Activated CD8-positive, alpha-beta memory T cell treated with anti-CD3 and anti-CD28 coated beads, Interleukin-2, amount 10 ng/mL, durations not matched to agents 7 days and 5 days (primary cell): ENCODE data around the gene GRIK4. TPM values are rescaled to one million over a fixed set of nuclear protein-coding genes. Genes with fewer than 3 reads are reported as not detected.
A peak's percentile ranks its signal among the peaks of the same experiment; 100 is the strongest.
"Not testable (repeated sequence)": the region's sequence is repeated elsewhere in the genome, so short reads cannot be mapped to it uniquely, and the experiment has no call there.

Experiments
- ATAC-seq: fragments of 150-1000 bp; cut with Tn5 transposase; one replicate; pipeline ENCODE4 v1.10.0; 2021; ENCODE audit warnings: moderate library complexity
- CTCF ChIA-PET: fragments of 350-600 bp; sonication (Branson Sonifier 250); formaldehyde crosslinking; loops from one replicate; lab custom pipeline; 2021; ENCODE audit warnings: antibody characterized with exemption; lab: Charles Lee
- DNase-seq: peaks from one replicate; pipeline ENCODE4 v3.0.0-alpha.2; 2020
- H3K27ac Mint-ChIP-seq: one replicate; pipeline ENCODE4 v1.8.0; 2021; ENCODE audit warnings: mild to moderate bottlenecking, mixed read lengths
- H3K27me3 Mint-ChIP-seq: one replicate; pipeline ENCODE4 v1.8.0; 2021; ENCODE audit warnings: mixed read lengths
- H3K36me3 Mint-ChIP-seq: one replicate; pipeline ENCODE4 v1.8.0; 2021; ENCODE audit warnings: mild to moderate bottlenecking, mixed read lengths
- H3K4me1 Mint-ChIP-seq: one replicate; pipeline ENCODE4 v1.8.0; 2021; ENCODE audit warnings: mixed read lengths
- H3K4me3 Mint-ChIP-seq: one replicate; pipeline ENCODE4 v1.8.0; 2021; ENCODE audit warnings: mild to moderate bottlenecking, moderate library complexity, mixed read lengths
- H3K9me3 Mint-ChIP-seq: one replicate; pipeline ENCODE4 v1.8.0; 2022; ENCODE audit warnings: low read depth, mixed read lengths
- total RNA-seq, 2 experiments: library from RNA; stranded (reverse); gene quantifications; one replicate each; pipeline ENCODE4 v1.2.3, GENCODE V29; 2021

GRIK4 gene
- total RNA-seq, 2 experiments from 2014 or later = 0.21 TPM; not detected in 1

DNA sequence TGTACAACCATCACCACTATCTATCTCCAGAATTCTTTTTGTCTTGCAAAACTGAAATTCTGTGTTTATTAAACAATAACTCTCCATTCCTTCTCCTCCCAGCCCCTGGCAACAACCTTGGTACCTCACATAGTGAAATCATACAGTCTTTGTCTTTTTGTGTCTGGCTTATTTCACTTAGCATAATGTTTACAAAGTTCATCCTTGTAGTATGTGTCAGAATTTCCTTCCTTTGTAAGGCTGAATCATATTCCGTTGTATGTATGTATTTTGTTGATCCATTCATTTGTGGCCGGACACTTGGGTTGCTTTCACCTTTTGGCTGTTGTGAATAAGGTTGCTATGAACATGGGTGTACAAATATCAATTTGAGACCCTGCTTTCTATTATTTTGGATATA lies 268.7 kb downstream of the GRIK4 start:
- H3K4me3 Mint-ChIP-seq = no peak overlapping the region
- CTCF ChIA-PET = no interaction called here
- ATAC-seq = no peak
- H3K36me3 Mint-ChIP-seq = no peaks in the 10 kb centered on the region
- no peak for DNase-seq
- H3K9me3 Mint-ChIP-seq = no peaks in the 10 kb centered on the region
- H3K4me1 Mint-ChIP-seq = no peaks in the 10 kb centered on the region
- peaks cover 12% of the 10 kb centered on the region for H3K27me3 Mint-ChIP-seq
- H3K27ac Mint-ChIP-seq = no peak overlapping the region

DNA sequence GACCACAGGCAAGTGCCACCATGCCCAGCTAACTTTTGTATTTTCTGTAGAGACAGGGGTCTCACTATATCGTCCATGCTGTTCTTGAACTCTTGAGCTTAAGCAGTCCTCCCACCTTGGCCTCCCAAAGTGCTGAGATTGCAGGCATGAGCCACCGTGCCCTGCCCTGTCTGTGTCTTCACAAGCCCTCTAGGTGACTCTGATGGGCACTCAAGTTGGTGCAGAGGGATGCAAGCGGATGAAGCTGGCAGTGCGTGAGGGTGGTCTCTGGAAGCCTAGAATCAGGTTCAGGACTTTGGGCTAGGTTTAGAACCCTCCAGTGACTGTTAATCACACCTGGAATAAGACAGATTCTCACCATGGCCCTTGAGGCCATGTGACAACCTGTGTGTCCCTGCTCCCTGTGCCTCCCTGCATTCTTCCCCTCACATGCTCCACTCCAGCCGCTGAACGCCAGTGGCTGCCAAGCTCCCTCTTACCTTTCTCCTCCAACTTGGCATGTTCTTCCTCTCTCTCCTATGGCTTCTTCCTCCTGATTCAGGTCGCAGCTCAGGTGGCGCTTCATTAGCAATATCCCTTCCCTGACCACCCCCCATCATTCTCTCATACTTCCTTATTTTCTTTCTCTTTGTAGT lies 270.1 kb downstream of the GRIK4 start:
- DNase-seq = no peak
- no peak overlapping the region for H3K27ac Mint-ChIP-seq

DNA sequence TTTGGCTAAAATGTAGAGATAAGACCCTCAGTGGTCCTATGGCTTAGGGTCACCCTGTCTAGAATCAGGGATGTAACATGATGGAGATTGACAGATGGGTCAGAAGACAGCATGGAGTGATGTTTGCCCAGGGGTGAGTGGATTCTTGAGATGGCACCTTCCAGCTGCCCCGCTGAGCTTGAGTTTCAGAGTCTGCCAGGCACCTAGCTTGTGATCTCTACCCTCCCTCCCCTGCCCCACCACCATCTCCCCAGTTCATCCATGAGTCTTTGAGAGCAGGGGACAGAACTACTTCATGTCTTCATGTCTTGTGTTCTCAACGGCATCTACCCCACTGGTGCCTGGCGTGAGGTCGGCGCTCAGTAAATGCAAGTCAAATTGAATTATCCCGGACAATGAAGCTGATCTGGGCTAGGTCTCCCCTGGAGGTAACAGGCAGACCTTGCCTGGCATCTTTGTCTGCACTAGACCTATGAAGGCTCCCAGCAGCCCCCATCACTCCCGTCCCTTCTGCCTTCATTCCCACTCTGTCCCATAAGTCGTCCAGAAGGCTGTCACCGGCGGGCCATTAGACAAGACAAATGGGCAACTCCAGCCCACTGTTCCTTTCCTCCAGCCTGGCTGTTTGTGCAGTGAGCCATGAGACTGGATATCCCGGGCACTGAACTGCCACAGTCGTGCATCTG lies 273.2 kb downstream of the GRIK4 start:
- Mint-ChIP-seq H3K27ac (no peak overlapping the region), H3K4me1 (no peaks in the 10 kb centered on the region), H3K27me3 (peaks cover 12% of the 10 kb centered on the region), H3K9me3 (no peaks in the 10 kb centered on the region), H3K36me3 (no peaks in the 10 kb centered on the region), H3K4me3 (no peak overlapping the region)
- DNase-seq (no peak), ATAC-seq (no peak)
- CTCF ChIA-PET = interaction anchor here (1.1 kb wide), 1 partner anchor 17 kb away, joined by 4 read pairs; no protein-coding TSS in a partner anchor

More for the DNA sequence above, 270.1 kb downstream of the GRIK4 start:
- no peaks in the 10 kb centered on the region for H3K4me1 Mint-ChIP-seq
- no peaks in the 10 kb centered on the region for H3K9me3 Mint-ChIP-seq
- no peak overlapping the region for H3K4me3 Mint-ChIP-seq
- peaks cover 12% of the 10 kb centered on the region for H3K27me3 Mint-ChIP-seq
- ATAC-seq = no peak
- no peaks in the 10 kb centered on the region for H3K36me3 Mint-ChIP-seq
- CTCF ChIA-PET = no interaction called here

DNA sequence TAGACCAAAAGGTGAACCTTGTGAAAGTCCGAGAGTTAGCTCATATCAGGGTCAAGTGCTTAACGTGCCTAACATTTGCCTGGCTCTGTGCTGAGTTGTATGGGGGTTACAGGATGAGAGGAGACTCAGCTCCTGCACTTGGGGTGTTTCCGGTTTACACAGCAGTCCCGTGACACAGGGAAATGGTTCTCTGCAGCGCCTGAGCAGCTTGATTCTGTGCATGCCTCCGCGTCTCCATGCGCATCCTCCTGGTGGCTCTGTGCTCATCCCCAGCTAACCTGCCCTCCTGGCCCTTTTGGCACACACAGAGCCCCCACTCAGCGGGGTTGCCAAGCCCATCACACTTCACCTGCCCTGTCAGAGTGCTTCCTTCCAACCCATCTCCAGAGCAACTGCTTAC lies 274.0 kb downstream of the GRIK4 start:
- H3K4me3 Mint-ChIP-seq = no peak overlapping the region
- DNase-seq = no peak
- H3K9me3 Mint-ChIP-seq = no peaks in the 10 kb centered on the region
- H3K27ac Mint-ChIP-seq = no peak overlapping the region
- no peaks in the 10 kb centered on the region for H3K36me3 Mint-ChIP-seq
- CTCF ChIA-PET = interaction anchor here (1.1 kb wide), 1 partner anchor 17 kb away, joined by 4 read pairs; no protein-coding TSS in a partner anchor
- ATAC-seq = no peak
- H3K27me3 Mint-ChIP-seq = peaks cover 12% of the 10 kb centered on the region
- H3K4me1 Mint-ChIP-seq = no peaks in the 10 kb centered on the region

DNA sequence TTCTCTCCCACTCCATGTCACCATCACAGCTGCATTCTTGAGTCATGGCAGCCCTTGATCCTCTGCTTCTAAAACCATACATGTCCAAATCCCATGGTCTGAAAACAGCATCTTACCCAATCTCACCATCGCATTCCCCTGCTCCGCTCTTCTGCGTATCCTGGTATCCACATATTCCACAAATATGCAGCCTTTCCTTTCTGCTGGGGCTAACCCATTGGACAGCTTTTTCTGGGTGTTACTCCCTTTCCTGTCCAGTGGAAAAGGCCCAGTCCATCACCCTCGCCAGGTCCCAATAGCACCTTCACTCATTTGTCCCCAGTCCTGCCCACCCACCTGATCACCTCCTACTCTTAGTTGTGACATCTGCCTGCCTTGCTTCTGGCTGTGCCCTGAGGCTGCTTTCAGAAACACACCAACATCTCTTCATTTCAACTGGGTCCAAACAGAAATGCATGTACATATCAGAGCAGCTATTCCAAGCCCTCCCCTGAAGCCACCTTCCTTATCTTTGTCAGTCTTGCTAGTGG lies 274.7 kb downstream of the GRIK4 start:
- no peaks in the 10 kb centered on the region for H3K9me3 Mint-ChIP-seq
- no peaks in the 10 kb centered on the region for H3K4me1 Mint-ChIP-seq
- ATAC-seq = no peak
- no peak overlapping the region for H3K4me3 Mint-ChIP-seq
- CTCF ChIA-PET = interaction anchor here (1.1 kb wide), 1 partner anchor 16 kb away, joined by 4 read pairs; no protein-coding TSS in a partner anchor
- H3K27me3 Mint-ChIP-seq = peaks cover 12% of the 10 kb centered on the region
- no peak for DNase-seq
- H3K36me3 Mint-ChIP-seq = no peaks in the 10 kb centered on the region
- H3K27ac Mint-ChIP-seq = no peak overlapping the region

DNA sequence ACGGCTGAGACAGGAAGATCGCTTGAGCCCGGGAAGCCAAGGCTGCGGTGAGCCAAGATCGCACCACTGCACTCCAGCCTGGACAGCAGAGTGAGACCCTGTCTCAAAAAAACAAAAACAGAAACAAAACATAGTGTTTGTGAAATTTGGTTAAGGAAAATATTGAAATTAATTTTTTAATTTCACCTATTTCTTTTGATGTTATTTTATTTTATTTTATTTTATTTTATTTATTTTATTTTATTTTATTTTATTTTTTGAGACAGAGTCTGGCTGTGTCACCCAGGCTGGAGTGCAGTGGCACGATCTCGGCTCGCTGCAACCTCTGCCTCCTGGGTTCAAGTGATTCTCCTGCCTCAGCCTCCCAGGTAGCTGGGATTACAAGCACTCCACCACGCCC lies 275.7 kb downstream of the GRIK4 start:
- not testable (repeated sequence) for H3K27ac Mint-ChIP-seq, H3K4me1 Mint-ChIP-seq

DNA sequence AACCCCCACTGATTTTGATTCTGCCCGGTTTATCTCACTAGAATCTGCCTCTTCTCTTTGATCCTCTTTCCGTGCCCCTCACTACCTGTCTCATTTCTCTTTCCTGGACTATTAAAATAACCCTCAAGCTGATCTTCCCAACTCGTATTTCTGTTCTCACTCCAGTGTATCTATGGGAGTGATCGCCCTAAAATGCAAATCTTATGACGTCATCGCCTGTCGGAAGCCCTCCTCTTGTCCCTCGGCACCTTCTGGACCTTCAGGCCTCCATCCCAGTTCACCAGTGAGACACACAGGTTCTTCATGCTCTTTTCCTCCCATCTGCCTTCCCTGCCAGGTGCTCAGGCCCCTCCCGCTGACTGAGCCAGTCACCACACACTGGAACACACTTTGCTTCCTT lies 277.8 kb downstream of the GRIK4 start:
- Mint-ChIP-seq H3K4me3 (no peak overlapping the region), H3K36me3 (no peaks in the 10 kb centered on the region), H3K27me3 (peaks cover under 1% of the 10 kb centered on the region), H3K27ac (no peak overlapping the region), H3K4me1 (no peaks in the 10 kb centered on the region), H3K9me3 (no peaks in the 10 kb centered on the region)
- peak; percentile 15 for DNase-seq
- no peak for ATAC-seq
- CTCF ChIA-PET = no interaction called here

More for the DNA sequence above, 275.7 kb downstream of the GRIK4 start:
- H3K27me3 Mint-ChIP-seq, CTCF ChIA-PET, H3K9me3 Mint-ChIP-seq, DNase-seq, H3K36me3 Mint-ChIP-seq, H3K4me3 Mint-ChIP-seq, ATAC-seq: not testable (repeated sequence)

DNA sequence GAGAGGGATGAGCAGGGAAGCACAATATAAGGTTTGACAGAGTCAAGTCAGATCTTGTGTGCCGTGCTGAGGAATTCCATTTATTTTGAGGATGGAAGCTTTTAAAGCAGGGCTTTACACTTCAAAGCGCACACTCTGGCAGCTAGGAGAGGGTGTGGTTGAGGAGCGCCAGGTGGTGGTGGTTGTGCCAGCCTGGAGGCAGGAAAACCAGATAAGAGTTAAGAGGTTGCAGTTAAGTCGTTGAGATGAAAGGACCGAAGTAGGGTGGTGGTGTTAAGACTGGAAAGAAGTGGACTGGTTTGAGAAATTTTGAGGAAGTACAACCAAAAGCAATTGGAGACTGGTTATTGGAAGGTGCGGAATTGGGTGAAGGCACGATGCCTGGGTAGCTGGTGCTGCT lies 280.8 kb downstream of the GRIK4 start:
- no peaks in the 10 kb centered on the region for H3K9me3 Mint-ChIP-seq
- no peaks in the 10 kb centered on the region for H3K4me1 Mint-ChIP-seq

DNA sequence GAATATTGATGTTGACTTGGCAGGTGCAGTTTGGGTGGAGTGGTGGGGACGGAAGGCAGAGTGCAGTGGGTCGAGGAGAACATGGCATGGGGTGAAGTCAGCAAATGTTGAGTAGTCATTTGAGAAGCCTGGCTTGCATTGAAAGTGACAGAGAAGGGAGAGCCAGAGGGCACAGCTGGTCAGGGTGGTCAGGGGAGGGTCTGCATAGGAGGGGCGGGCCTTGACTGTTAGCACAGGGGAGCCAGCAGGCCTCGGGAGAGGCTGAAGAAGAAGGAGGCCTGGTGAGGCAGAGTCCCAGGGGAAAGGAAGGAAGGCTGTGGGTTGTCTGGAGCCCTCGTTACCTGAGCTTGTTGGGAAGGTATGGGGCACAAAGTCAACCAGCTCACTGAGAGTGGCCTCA lies 281.6 kb downstream of the GRIK4 start:
- DNase-seq (no peak), ATAC-seq (no peak)
- Mint-ChIP-seq H3K27ac (no peak overlapping the region), H3K27me3 (no peaks in the 10 kb centered on the region), H3K4me1 (no peaks in the 10 kb centered on the region), H3K9me3 (no peaks in the 10 kb centered on the region), H3K36me3 (no peaks in the 10 kb centered on the region), H3K4me3 (no peak overlapping the region)
- CTCF ChIA-PET = no interaction called here

More for the DNA sequence above, 280.8 kb downstream of the GRIK4 start:
- no peak for DNase-seq
- Mint-ChIP-seq H3K27ac (no peak overlapping the region), H3K4me3 (no peak overlapping the region), H3K36me3 (no peaks in the 10 kb centered on the region), H3K27me3 (no peaks in the 10 kb centered on the region)
- ATAC-seq = no peak
- CTCF ChIA-PET = no interaction called here

DNA sequence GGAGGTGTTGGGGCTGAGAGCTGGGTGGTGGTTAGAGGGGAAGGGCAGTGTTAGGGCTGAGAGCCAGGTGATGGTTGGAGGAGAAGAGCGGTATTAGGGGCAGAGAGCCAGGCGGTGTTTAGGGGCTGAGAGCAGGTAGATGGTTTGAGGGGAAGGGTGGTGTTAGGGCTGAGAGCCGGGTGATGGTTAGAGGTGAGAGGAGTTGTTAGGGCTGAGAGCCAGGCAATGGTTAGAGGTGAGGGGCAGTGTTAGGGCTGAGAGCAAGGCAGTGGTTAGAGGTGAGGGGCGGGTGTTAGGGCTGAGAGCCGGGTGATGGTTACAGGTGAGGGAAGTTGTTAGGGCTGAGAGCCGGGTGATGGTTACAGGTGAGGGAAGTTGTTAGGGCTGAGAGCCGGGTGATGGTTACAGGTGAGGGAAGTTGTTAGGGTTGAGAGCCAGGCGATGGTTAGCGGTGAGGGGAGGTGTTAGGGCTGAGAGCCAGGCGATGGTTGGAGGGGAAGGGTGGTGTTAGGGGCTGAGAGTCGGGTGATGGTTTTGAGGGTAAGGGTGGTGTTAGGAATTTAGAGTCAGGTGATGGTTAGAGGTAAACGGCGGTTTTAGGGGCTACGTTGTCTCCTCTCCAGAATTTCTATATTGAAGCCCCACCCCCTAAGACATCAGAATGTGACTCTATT lies 282.4 kb downstream of the GRIK4 start:
- no peaks in the 10 kb centered on the region for H3K4me1 Mint-ChIP-seq
- H3K36me3 Mint-ChIP-seq = no peaks in the 10 kb centered on the region
- ATAC-seq = no peak
- CTCF ChIA-PET = no interaction called here
- no peak for DNase-seq
- no peaks in the 10 kb centered on the region for H3K27me3 Mint-ChIP-seq
- H3K4me3 Mint-ChIP-seq = no peak overlapping the region
- no peaks in the 10 kb centered on the region for H3K9me3 Mint-ChIP-seq
- H3K27ac Mint-ChIP-seq = no peak overlapping the region

DNA sequence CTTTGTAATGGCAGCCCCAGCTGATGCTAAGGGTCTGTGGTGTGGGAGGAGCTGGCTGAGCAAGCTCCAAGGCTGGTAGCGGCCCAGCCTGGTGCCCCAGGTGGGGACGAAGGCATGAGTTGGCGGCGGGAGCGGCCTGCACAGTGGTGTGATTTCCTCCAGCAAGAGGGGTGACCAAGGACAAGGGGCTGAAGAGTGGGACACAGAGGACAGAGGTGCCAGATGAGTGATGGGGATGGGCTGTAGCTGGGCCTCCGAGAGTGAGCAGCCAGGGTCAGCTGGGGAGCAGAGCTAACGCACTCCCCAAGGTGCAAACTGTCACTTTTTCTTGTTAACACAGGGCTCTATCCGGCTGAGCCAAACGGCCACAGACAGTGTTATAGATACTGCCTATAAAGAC lies 283.2 kb downstream of the GRIK4 start:
- H3K27me3 Mint-ChIP-seq = no peaks in the 10 kb centered on the region
- H3K27ac Mint-ChIP-seq = no peak overlapping the region
- H3K4me3 Mint-ChIP-seq = no peak overlapping the region
- CTCF ChIA-PET = no interaction called here
- H3K9me3 Mint-ChIP-seq = no peaks in the 10 kb centered on the region
- DNase-seq (no peak), ATAC-seq (no peak)
- H3K36me3 Mint-ChIP-seq = no peaks in the 10 kb centered on the region
- H3K4me1 Mint-ChIP-seq = no peaks in the 10 kb centered on the region

DNA sequence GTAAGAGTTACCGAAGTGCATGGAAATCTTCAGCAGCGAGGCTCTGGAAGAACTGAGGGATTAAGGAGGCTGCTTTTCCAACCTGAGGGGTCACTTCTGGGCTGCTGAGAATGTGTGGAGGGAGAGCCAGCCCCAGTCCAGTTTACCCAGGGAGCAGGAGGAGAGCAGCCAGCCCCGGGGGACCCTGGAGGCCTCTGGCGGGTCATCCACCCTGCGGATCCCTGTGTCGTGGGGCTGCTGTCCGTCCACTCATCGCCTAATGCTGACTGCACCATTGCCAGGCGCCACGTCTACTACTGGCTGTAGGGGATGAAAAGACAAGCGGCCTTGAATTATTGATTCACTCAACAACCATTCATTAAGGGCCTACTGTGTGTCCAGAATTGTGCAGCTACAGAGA lies 283.6 kb downstream of the GRIK4 start:
- H3K27me3 Mint-ChIP-seq = no peaks in the 10 kb centered on the region
- CTCF ChIA-PET = no interaction called here
- H3K27ac Mint-ChIP-seq = no peak overlapping the region
- H3K4me3 Mint-ChIP-seq = no peak overlapping the region
- ATAC-seq (no peak), DNase-seq (no peak)
- H3K36me3 Mint-ChIP-seq = no peaks in the 10 kb centered on the region
- no peaks in the 10 kb centered on the region for H3K4me1 Mint-ChIP-seq
- H3K9me3 Mint-ChIP-seq = no peaks in the 10 kb centered on the region

DNA sequence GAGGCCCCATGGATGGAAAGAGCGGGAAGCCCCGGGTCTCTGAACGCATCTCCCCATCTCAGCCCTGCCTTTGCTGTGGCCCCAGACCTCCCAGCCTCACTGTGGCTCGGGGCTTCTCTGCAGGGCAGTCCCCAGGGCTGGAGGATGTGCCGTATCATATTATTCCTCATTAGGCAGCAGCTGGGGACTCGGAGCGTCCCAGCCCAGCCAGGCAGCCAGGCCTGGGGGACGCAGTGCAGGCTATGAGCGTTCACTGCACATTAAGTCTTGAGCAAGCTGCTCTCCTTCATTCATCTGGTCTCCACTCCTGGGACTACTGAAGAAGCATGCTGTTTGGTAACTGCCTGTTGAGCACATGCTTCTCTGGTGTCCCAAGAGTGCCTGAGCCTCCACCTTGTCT lies 285.6 kb downstream of the GRIK4 start:
- no peaks in the 10 kb centered on the region for H3K4me1 Mint-ChIP-seq
- DNase-seq = no peak
- CTCF ChIA-PET = no interaction called here
- no peaks in the 10 kb centered on the region for H3K36me3 Mint-ChIP-seq
- H3K27ac Mint-ChIP-seq = no peak overlapping the region
- ATAC-seq = no peak
- H3K27me3 Mint-ChIP-seq = peaks cover 2% of the 10 kb centered on the region
- H3K4me3 Mint-ChIP-seq = no peak overlapping the region
- no peaks in the 10 kb centered on the region for H3K9me3 Mint-ChIP-seq
